Coronary artery (tissue), 2 donors: ENCODE data around the gene RALGAPA1.

Experiments
- DNase-seq: peaks from one replicate; pipeline ENCODE4 v3.0.0-alpha.2; 2017; ENCODE audit warnings: low spot score
- H3K27ac ChIP-seq, 2 donors: fragments of 200-600 bp; sonication (generic); one replicate each; pipeline ENCODE4 v1.5.1; 2016 to 2019
- H3K4me3 ChIP-seq: fragments of 200-600 bp; sonication (generic); 2 replicates; pipeline ENCODE4 v1.5.1; 2016; ENCODE audit warnings: mild to moderate bottlenecking, moderate library complexity
- TF ChIP-seq, protein P1 (sequence below): fragments of 200-600 bp; sonication (generic); IDR thresholded peaks from one replicate; pipeline ENCODE4 v1.5.1; 2019; ENCODE audit warnings: antibody characterized with exemption

Gene RALGAPA1

DNA sequence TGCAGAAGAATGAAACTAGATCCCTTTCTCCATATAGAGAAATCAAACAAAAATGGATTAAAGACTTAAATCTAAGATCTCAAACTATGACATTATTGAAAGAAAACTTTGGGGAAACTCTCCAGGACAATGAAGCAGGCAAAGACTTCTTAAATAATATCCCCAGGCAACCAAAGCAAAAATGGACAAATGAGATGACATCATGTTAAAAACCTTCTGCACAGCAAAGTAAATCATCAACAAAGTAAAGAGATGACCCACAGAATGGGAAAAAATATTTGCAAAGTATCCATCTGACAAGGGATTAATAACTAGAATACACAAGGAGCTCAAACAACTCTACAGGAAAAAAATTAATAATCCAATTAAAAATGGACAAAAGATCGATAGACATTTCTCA is 101.0 kb downstream of the RALGAPA1 start:
- DNase-seq = no peak
- Histone ChIP-seq H3K4me3 (no peak overlapping the region), H3K27ac (no peak overlapping the region)
- TF ChIP-seq, protein P1, sequence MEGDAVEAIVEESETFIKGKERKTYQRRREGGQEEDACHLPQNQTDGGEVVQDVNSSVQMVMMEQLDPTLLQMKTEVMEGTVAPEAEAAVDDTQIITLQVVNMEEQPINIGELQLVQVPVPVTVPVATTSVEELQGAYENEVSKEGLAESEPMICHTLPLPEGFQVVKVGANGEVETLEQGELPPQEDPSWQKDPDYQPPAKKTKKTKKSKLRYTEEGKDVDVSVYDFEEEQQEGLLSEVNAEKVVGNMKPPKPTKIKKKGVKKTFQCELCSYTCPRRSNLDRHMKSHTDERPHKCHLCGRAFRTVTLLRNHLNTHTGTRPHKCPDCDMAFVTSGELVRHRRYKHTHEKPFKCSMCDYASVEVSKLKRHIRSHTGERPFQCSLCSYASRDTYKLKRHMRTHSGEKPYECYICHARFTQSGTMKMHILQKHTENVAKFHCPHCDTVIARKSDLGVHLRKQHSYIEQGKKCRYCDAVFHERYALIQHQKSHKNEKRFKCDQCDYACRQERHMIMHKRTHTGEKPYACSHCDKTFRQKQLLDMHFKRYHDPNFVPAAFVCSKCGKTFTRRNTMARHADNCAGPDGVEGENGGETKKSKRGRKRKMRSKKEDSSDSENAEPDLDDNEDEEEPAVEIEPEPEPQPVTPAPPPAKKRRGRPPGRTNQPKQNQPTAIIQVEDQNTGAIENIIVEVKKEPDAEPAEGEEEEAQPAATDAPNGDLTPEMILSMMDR = no peak

DNA sequence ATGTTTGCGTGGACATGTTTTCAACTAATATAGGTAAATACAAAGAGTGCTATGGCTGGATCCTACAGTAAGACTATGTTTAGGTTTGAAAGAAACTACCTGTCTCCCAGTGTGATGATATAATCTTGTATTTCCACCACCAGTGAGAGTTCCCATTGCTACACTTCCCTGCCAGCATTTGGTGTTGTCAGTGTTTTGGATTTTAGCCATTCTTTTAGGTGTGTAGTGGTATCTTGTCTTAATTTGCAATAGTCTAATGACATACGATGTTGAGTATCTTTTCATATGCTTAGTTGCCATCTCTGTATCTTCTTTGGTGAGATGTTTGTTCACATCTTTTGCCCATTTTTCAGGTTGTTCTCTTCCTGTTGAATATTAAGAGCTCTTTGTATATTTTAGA is 103.5 kb downstream of the RALGAPA1 start:
- H3K4me3 ChIP-seq = no peak overlapping the region
- no peak for DNase-seq
- no peak overlapping the region for H3K27ac ChIP-seq
- TF ChIP-seq, protein P1 = no peak

DNA sequence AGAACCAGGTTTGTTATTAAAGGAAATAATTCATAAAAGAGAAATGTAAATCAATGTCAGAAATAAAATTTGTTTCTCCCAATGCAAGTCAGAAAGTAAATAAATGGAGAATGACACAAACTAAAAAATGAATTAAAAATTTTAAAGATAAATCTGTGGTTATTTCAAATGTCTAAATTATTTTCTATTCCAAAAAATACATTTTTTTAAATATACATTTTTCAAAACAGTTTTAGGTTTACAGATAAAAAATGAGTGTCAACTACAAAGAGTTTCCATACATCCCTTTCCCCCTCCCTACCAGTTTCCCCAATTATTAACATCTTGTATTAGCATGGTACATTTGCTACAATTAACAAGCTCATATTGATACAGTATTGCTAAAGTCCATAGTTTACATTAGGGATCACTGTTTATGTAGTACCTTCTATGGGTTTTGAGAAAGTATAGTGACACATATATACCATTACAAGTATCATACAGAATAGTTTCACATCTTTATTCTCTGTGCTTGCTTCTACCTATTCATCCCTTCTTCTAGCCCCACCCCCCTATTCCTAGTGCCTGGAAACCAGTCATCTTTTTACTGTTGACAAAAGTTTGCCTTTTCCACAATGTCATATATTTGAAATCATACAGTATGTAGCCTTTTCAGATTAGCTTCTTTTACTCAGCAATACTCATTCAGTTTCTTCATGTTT is 104.2 kb downstream of the RALGAPA1 start:
- Histone ChIP-seq H3K4me3 (no peak overlapping the region), H3K27ac (no peak overlapping the region)
- no peak for DNase-seq
- TF ChIP-seq, protein P1 = no peak

DNA sequence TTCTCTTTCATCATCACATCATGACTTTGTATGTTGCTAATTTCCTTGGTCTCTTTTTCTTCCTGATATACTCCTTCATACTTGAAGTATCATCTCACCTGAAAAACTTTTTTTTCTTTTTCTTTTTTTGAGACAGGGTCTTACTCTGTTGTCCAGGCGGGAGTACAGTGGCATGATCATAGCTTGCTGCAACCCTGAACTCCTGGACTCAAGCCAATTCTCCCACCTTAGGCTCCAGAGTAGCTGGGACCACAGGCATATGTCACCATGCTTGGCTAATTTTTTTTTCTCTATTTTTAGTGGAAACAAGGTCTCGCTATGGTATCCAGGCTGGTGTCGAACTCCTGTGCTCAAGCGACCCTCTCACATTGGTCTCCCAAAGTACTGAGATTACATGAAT is 107.6 kb downstream of the RALGAPA1 start:
- TF ChIP-seq, protein P1 = no peak
- H3K27ac ChIP-seq = no peak overlapping the region
- DNase-seq = no peak
- no peak overlapping the region for H3K4me3 ChIP-seq

DNA sequence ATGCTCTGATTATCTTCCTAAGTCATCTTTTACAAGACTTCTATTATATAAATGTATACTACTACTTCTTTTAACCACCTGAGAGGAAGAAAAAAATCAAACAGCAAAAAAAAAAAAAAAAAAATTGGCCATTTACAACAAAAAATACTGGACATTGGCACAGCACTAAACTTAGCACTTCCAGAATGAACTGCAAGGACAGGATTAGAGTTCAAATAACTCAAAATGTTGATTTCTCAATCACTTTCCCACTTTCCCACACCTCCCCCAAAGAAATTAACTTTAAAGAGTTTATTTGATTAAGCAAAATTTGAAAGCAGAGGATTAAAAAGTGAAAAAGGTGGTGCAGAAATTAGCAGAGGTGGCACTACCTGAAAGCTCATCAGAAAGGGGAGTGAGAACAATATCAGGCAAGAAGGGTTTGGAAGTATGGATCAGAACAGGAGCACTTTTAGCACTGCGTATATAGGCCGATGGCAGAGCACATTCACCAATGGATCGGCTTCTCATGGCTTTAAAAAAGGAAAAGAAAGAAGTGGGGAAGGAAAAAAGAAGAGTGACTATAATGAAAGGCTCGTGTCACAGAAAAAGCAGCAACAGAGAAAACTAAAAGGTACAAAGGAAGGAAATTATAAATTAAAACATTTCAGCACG is 109.2 kb downstream of the RALGAPA1 start:
- no peak overlapping the region for H3K27ac ChIP-seq
- TF ChIP-seq, protein P1 = no peak
- DNase-seq = no peak

DNA sequence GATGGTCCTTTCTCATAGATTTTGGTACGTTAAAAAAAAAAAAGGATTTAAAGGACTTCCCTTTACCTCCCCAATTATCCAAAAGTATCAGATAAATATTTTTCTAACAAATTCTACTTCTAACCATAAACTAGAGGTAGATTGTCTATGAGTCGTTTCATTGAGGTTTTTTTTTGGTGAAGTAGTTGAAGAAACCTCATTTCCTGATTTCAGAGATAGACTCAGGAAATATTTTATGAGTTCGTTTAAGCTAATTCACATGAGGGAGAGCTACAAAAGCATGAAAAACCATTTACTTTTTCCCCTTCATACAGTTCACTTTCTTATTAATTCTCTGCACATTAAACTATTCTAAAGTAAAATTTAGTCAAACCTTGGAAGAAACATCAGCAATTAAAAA is 112.5 kb downstream of the RALGAPA1 start:
- no peak for DNase-seq
- TF ChIP-seq, protein P1 = no peak
- Histone ChIP-seq H3K4me3 (no peak overlapping the region), H3K27ac (no peak overlapping the region)

More for the DNA sequence above, 109.2 kb downstream of the RALGAPA1 start:
- no peak overlapping the region for H3K4me3 ChIP-seq

DNA sequence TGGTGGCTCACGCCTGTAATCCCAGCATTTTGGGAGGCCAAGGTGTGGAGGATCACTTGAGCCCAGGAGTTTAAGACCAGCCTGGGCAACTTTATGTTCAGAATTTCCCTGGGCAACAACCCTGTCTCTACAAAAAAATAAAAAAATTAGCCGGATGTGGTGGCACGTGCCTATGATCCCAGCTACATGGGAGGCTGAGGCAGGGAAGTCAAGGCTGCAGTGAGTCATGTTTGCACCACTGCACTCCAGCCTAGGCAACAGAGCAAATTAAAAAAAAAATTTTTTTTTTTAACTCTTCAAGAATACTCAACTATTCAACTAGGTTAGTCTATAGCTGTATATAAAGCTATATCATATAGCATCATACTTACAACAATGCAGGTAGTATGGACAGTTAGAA is 113.0 kb downstream of the RALGAPA1 start:
- Histone ChIP-seq H3K27ac (no peak overlapping the region), H3K4me3 (no peak overlapping the region)
- TF ChIP-seq, protein P1 = no peak
- no peak for DNase-seq
